ENCODE measurements around the gene ABCA2.

The ABCA2 gene

DNA sequence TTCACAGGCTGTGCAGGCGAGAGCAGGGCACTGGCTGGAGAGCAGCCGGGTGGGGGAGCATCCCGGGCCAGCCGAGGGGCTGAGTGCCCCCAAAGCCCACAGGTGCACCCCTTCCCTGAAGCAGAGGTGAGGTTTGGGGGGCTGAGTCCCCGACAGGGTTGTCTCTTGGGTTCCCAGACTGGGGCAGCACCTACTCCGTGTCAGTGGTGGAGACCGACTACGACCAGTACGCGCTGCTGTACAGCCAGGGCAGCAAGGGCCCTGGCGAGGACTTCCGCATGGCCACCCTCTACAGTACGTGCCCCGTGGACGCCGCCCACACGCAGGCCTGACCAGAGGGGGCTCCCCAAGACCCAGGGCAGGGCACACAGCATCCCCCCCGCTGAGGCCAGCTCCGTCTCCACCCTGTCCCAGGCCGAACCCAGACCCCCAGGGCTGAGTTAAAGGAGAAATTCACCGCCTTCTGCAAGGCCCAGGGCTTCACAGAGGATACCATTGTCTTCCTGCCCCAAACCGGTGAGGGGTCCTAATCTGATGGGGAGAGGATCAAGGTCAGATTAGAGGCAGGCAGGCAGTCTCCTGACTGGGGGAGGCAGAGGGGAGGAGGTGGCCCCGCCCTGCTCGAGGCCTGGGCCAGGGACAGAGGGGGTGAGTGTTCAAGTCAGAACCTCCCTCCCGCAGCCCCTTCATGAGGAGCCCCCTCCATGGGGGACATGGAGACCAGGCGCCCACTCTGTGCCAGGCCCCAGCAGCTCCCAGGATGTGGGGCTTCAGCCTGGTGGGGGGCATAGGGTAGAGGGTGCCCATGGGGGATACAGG is 48.1 kb downstream of the ABCA2 start:
- no peak for DNase-seq (ENCODE audit: low spot score)

DNA sequence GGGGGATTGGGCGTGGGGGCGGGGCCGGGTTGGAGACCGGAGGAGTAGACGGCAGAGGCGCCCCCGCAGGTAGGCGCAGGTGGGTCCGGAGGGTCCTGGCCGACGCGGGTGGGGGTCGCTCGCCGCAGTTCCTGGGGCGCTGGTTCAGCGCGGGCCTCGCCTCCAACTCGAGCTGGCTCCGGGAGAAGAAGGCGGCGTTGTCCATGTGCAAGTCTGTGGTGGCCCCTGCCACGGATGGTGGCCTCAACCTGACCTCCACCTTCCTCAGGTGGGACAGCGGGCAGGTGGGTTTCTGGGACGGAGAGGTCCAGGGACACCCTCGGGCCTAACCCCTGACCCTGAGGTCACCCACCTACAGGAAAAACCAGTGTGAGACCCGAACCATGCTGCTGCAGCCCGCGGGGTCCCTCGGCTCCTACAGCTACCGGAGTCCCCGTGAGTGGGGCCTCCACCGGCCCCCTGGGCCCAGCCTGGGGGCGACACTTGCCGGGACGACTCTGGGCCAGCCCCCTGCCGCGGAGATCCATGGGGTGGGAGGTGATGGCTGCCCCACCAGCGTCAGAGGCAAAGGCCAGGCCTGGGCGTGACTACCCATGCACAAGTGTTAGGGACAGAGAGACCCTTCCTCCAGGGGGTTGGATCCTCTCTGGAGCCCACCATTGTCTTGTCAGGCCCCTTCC is 49.0 kb downstream of the ABCA2 start:
- no peak for DNase-seq (ENCODE audit: low spot score)

DNA sequence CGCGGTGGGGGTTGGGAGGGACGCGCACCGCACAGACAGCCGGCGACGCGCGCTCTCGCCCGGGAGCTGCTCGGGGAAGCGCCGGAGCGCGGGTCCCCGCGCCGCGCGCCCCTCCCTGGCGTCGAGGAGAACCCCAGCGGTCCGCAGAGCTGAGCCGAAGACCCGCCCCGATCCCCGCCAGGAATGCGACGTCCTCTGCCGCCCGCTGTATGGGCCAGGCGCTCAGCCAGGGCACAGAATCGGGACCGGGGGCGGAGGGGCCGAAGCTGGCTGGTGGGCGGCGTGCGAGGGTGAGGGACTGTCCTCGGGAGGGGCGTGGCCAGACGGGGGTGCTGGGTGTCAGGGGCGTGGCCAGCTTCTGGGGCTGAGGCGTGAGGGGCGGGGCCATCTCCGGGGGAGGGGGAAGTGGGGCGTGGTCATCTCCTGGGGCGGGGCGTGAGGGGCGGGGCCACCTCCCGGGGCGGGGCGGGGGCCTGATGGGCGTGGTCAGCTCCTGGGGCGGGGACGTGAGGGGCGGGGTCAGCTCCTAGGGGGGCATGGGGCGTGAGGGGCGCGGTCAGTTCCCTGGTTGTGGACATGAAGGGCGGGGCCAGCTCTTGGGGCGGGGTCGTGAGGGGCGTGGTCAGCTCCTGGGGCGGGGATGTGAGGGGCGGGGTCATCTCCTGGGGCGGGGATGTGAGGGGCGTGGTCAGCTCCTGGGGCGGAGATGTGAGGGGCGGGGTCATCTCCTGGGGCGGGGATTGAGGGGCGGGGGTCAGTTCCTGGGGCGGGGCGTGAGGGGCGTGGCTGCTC is 49.8 kb downstream of the ABCA2 start:
- peak; percentile 88 for DNase-seq (ENCODE audit: low spot score)

DNA sequence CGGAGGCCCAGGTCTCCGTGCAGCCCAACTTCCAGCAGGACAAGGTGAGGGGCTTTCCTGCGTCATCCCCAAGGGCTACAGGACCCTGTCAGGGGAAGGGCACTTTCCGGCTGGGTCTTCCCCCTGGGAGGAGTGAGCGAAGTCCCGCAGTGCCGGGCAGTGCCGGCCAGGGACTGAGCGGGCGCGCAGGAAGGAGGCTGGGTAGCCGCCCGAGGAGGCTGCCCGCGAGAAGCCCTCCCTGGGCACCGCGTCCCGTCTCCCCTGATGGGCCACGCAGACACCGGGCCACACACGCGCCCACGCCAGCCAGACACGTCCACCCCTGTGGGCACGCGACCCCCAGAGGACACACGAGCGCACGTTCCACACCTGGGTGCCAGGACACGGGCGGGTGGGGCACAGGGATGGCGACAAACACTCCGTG is 50.4 kb downstream of the ABCA2 start:
- DNase-seq (ENCODE audit: low spot score): no peak

DNA sequence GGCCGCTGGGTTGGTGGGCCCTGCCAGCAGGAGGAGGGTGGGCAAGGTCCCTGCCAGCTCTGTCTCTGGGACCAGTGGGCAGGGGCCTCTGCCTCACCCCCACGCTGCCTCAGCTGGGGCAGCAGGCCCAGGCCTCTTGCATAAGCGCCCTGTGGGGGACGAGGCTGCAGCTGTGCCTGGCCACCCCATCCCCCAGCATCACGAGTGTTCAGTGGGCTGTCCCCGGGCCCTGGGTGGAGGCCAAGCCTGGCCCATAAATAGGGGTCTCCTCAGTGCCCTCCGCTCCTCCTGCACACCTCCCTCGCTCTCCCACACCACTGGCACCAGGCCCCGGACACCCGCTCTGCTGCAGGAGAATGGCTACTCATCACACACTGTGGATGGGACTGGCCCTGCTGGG is 50.8 kb downstream of the ABCA2 start, which contains the start of gene PTGDS:
Gene PTGDS, plus strand, starts transcription at position 282 of the 400 bp plus-strand sequence. Its CDS starts 75 bp downstream, at position 357.
- DNase-seq (ENCODE audit: low spot score): peak; percentile 92

DNA sequence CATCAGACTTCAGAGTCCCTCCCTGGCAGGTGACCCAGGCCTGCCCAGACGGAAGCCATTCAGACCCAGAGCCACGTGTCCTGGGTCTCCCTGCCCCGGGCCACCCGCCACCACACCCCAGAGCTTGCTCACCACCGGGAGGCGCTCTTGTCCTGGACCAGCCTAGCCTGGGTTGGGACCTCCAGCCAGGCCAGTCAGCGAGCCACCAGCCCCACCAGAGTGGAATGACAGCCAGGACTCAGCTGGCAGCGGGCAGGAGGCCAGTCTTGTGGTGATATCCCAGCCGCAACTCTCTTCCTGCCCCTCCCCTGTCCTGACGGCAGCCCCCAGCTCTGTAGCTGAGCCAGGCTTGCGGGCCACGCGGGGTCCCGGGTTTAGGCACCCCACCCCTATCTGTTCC is 52.4 kb downstream of the ABCA2 start:
- peak; percentile 78 for DNase-seq (ENCODE audit: low spot score)

DNA sequence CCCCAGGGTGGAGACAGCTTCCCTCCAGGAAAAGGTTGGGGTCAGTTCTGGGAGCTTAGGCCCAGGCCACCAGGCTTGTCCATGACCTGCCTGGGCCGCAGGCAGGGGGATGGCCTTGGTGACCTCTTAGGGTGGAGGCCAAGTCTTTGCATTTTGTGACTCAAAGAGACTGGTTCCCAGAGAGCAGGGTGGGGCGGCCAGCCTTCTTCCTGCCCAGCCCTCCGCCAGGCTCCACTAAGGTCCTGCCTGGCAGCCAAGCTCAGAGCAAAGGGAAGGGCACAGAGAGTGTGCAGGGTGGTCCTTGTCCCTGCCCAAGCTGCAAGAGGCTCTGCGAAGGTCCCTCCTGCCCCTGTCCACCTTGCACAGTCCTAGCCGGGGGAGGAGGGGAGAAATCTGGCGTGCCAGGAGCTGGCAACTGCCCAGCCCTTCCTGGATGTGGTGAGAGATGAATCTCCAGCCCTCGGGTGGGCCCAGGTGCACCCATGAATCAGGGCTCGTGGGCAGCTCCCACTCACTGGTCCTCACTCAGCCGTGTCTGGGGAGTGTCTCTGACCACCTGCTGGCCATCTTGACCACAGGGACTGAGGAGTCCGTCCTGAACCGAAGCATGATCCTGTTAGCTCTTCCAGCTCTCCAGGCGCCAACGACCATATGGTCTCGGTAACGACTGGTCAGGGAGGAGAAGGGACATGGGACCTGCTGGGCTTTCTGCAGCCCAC is 53.1 kb downstream of the ABCA2 start:
- DNase-seq (ENCODE audit: low spot score): no peak

DNA sequence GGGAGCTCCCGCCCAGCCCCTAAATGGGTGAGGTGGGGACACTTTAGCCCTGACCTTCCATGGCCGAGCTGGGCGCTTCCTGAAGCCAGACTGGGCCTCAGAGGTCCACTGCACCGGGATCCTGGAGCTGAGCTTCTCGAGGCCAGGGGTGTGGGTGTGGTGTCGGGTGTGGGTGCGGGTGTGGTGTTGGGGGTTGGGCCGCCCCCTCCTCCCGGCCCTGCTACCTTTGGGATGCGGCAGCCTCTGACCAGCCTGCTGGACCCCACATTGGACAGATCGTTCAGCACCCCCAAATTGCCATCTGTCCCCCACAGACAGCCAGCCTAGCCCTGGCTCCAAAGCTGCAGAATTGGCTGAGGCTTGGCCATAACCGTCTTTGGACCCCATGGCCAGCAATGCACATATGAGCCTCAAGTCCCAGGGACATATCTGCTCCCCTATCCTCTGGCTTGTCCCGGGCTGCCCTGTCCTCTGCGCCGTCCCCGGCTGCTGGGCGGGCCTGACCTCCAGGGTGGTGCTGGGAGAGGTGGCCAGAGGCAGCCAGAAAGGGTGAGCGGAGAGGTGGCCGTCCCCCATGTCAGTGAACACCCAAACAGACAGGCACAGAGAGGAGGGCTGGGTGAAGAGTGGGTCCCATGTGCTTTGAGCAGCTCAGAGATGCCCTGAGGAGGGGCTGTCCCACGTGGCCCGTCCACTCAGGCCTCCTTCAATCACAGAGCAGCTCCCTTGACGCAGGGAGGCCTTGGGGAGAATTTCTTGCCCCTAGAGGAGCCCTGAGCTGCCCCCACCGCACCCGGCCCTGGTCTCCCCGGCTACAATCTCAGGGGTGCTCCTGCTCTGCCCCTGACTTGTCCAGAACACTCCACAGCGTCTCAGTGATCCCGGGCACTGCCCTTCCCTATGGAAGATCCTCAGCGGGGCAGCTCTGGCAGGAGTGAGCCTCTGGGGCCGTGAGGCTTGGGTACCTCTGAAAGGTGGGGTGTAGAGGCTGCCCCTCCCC is 54.1 kb downstream of the ABCA2 start:
- no peak for DNase-seq (ENCODE audit: low spot score)

DNA sequence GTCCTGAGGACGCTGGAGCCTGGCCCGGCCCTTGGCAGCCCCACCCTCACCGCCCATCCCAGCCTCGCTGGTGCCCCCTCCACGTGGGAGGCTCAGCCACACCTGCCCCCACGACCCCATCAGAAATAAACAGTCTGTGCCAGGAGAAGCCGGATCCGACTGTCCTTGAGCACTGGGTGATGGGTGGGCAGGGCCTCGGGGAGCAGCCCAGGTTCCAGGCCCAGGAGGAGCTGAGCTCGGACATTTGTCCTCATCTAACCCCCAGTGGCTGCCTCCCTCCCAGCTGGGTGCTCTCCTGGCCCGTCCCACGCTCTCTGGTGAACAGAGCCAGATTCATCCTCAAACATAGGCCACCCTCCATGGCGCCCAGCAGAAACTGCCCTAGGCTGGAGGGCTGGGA is 55.3 kb downstream of the ABCA2 start:
- no peak for DNase-seq (ENCODE audit: low spot score)

DNA sequence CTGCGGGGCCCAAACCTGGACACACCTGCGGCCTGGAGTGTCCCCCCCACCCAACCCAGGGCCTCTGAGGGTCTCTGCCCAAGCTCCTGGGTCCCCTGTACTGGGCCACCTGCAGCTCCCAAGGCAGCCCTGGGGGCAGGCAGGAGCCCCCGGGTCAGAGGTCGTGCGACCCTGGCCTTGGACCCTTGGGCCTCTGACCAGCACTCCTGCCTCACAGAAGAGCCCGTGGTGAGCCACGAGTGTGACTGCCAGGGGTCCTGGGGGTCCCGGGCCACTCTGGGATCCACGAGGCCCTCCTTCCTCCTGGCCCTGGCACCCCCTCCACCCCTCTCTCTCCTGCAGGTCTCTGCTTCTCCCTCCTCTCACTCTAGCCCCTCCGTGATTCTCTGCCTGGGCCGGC is 55.7 kb downstream of the ABCA2 start:
- no peak for DNase-seq (ENCODE audit: low spot score)

DNA sequence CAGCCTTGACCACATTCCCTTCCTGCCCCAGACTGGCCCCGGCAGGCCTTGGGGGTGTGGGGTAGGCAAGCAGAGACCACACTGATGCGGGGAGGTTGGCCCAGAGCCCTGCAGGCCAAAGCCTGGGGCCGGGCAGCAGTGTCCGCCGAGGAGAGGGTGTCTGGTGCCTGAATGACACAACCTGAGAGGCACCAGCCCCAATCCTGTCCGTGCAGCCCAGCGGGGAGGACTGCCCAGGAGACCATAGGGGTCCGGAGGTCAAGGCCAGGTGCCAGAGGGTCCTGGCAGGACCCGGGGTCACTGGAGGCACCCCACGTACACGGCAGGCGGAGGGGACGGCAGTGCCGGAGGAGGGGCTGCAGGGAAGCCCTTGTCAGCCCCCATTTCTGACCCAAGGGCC is 56.3 kb downstream of the ABCA2 start:
- no peak for DNase-seq (ENCODE audit: low spot score)

DNA sequence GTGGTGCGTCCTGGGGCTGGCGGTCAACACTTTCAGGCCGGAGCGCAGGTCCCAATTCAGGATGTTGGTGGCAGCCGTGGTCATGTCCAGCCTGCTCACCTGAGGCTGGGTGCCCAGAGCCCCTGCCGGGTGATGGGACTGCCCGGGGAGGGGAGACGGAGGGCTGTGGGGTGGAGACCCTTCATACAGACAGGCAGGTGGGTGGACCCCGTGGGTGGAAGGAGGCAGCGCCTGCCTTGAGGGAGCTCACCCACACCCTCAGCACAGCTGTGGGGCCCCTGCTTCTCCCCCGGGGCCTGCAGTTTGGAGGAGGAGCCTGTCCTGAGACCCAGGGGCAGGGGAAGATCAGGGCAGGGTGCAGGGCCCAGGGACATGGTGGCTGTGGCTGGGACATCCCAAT is 57.7 kb downstream of the ABCA2 start:
- no peak for DNase-seq (ENCODE audit: low spot score)

DNA sequence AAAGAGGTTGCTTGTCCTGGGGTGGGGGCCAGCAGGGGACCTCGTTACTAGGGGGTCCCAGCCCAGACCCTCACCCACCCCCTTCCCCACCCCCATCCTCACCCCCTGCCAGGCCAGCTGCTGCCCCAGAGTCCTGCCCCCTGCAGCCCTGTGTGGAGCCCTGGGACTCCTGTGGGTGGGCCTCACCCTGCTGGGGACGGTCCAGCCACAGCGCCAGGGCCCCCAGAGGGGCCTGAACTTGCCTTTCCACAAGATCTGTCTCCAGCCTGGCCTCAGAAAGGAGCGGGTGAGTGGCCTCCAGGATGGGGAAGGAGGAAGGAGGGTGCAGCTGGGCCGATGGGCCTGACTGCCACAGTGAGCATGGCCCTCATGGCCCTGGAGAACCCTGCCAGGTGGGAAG is 58.3 kb downstream of the ABCA2 start:
- no peak for DNase-seq (ENCODE audit: low spot score)

DNA sequence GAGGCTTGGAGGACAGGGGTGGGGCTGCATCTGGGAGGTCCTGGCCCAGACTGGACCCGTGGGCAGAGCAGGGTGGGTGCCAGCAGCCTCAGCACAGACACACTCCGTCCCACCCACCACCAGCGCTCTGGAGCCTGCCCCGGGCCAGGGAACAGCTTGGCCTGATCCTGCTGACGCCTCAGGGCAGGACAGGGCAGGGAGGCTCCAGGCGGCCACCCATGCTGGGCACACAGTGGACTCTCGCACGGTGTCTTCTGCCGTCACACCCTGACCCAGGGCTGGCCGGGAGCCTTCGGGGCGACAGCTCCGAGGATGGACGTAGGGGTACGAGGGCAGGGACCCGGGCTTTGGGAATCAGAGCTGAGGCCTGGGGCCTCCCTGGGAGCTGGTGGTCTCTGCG is 58.9 kb downstream of the ABCA2 start:
- no peak for DNase-seq (ENCODE audit: low spot score)

DNA sequence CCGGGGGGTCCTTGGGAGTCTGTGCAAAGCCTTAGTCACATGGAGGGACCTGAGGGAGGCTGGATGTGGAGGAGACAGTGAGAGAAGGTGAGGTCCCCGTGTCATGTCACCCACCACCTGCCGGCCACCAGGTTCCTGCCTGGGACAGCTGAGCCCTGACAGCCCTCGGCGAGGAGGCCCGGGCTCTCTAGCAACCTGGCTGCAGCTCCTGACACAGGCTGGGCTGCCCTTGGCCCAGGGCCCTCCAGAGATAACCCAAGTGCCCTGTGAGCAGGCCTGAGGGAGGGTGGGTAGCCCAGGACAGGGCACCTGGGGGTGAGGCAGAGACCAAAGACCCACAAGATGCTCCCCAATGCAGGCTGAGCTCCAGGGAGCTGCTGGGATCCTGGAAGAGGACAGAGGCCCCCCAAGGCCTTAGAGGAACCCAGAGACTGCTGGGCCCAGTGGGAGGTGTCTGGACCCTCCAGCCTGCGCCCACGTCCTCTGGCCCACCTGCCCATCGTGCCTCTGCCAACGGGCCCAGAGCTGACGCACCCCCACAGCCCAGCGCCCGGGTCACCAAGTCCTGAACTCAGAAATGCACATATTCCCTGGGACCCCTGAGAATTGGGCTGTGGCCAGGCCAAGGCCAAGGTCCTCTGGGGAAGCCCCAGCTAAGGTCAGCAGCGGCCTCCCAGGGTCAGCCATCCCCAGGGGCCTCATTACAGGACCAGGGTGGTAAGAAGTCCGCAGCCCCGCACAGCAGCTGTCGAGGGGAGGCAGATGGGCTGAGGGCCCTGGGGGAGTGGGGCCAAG is 59.5 kb downstream of the ABCA2 start:
- DNase-seq (ENCODE audit: low spot score): no peak

DNA sequence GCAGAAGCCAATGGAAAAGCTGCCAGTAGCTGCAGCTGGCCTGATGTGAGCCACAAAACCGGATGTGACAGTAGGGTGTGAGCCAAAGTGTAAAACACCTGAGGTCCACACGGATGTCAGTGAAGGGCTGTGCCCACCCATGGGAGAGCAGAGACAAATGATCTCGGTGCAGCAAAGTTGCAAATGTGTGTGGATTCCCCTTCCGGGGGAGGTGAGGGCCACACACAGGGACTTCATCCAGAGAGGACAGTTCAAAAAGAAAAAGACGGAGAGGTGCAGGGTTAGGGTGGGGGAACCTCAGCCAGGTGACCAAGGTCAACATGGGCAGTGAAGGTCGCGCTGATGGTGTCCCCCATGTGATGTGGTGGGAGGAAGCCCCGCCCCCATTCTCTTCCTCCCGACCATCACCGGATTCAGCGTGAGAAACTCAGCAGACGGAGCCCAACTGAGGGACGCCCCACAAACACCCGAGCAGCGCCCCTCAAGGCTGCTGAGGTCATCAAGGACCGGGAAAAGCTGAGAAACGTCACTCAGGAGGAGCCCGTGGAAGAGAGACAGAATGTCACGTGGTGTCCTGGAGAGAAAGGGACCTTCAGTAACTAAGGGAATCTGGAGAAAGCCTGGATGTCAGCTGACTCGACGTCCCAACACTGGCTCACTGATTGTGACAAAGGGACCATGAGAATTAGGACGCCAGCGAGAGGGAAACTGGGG is 62.1 kb downstream of the ABCA2 start:
- peak; percentile 93 for DNase-seq (ENCODE audit: low spot score)

DNA sequence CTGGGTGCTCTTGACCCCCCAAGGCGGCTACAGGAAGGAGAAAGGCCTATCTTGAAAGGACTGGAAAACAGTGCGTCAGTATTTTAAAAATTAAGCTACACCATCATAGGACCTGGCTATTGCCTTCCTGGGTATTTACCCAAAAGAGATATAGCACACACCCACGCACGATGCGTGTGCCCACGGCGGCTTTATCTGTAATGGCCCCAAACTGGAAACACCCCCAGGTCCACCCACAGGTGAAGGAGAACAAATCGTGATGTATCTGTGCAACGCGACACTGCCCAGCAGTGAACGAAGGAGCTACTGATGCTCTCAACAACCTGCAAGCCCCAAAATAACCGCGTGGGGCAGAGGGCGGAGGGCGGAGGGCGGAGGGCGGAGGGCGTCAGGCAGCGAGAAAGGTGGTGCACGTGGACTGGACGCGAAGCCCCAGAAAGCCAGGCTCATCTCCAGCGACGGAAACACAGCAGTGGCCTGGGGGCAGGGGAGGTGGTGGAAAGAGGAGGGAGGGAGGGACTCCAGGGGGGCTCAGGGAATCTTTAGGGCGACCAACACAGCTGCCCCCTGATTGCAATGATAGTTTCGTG is 63.1 kb downstream of the ABCA2 start:
- no peak for DNase-seq (ENCODE audit: low spot score)

DNA sequence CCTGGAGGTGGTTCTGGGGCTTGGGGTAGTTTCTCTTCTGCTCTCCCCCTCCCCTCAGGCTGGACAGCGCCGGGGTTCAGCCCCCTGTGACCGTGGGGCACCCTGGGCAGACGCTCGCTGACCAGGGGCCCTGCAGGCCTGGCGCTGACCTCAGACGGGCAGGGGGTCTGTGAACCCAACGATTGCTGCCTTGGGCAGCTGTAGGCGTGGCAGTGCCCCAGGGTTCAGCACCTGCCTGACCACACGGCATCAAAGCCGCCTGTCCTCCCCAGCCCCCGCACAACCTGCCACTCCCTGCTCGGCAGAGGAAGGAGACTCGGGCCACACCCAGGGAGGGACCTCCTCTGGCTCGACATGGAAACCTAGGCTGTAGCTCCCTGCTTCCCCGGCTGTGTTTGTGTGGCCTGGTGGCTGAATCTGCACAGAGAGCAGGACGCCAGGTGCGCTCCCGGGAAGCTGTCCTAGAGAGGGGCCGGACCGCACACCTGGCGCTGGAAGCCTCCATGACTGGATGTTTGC is 63.8 kb downstream of the ABCA2 start:
- no peak for DNase-seq (ENCODE audit: low spot score)

DNA sequence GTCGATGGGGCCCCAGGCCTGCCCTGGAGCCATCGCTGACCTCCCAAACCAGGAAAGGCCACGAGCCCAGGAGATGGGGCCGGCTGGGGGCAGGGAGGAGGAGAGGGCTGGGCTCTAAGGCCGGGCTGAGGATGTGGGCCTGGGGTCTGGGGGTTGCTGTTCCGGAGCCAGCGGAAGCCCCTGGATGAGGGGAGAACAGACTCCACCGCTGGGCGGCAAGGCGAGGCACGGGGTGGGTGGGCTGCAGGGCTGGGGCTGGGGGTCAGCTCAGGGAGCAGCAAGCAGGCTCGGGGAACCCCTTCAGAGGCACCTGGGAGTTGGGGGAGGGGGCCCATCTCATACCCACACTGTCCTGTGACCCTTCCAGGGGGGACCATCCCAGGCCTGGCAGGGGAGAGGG is 64.3 kb downstream of the ABCA2 start:
- no peak for DNase-seq (ENCODE audit: low spot score)

All from pons (tissue), 1 donor.